GM10248 (cell line): ENCODE data around the gene NUFIP1.
"Not testable (repeated sequence)": the region's sequence is repeated elsewhere in the genome, so short reads cannot be mapped to it uniquely, and the experiment has no call there.

Experiments used
- CTCF ChIA-PET: fragments of 300-600 bp; sonication (Branson Sonifier 250); formaldehyde crosslinking; extraction: SDS; loops from one replicate; lab custom pipeline; 2021; ENCODE audit warnings: antibody characterized with exemption; lab: Yijun Ruan, JAX
- POLR2A ChIA-PET: fragments of 350-650 bp; sonication (Branson Sonifier 250); formaldehyde crosslinking; extraction: SDS; loops from one replicate; lab custom pipeline; 2020; ENCODE audit warnings: antibody characterized with exemption; lab: Yijun Ruan, JAX
- DNase-seq: peaks from one replicate; pipeline ENCODE4 v3.0.0; 2012; ENCODE audit errors: extremely low spot score
- CTCF ChIP-seq: IDR thresholded peaks from 2 replicates; pipeline ENCODE4 v1.5.1; 2012; ENCODE audit warnings: mild to moderate bottlenecking, low read depth; ENCODE audit errors: extremely low read depth, missing control alignments, control extremely low read depth

NUFIP1 gene

DNA sequence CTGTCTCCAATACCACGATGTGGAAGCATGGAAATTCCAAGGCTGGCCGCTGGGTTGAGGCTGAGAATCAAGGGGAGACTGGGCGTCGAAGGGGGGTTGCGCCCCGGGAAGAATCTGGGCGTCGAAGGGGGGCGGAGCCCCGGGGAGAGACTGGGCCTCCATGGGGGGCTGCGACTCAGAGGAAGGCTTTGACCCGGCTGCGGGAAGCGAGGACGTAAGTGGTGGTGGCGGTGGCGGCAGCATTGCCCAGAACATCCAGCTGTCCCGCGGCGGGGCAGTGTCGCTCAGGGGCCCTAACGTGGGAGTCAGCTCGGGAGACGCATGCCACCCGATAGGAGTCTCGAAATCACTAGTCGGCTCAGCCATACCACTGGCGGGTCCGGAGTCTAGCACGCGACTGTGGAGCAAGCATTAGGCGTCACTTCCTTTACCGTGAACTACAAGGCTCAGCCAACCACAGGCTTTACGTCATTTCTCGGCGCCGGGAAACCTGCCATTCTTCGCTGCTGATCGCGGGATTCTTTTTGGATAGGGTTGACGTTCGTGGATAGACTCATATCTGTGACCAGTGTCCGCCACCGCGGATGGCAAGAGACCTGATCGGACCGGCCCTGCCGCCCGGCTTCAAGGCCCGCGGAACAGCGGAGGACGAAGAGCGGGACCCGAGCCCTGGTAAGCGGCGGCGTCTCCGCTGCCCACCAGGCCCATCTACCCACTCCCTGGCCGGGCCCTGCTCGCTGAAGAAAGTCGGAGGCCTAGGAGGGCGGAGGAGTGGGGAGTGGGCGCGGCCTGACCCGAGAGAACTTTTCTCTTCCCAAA lies at the start of gene NUFIP1, which contains the start of gene GPALPP1:
NUFIP1 (minus strand) TSS at position 401 of the 819 bp plus-strand sequence; CDS start at position 366, 35 bp downstream.
GPALPP1 (plus strand) TSS at position 468 of the 819 bp plus-strand sequence; CDS start at position 585, 117 bp downstream.
- DNase-seq = peak; percentile 97
- ChIA-PET POLR2A (no interaction called here), CTCF (interaction anchor here (0.9 to 1.0 kb wide), 2 partner anchors 12 to 23 kb away, joined by 3 read pairs; no protein-coding TSS in a partner anchor)
- no peak for TF ChIP-seq CTCF

DNA sequence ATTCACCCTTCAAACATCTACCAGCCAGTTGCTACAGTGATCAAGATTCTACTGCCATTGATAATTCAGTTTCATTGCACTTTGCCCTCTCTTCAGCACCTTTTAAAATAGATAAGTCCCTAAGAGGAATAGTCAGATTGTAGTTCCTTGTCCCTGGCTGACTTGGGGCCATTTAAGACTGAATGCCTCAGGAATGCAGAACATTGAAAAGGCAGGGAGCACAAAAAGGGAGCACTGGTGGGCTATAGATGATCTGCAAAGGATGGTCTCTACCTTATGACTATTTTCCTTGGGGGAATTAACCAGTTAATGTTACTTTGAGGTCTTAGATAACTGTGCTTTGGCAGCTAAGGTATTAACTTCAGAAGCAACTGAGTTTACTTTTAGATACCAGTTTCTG lies 46.9 kb upstream of the NUFIP1 start:
- POLR2A ChIA-PET = no interaction called here
- no peak for DNase-seq
- CTCF ChIA-PET = interaction anchor here (2.0 to 6.5 kb wide), 4 partner anchors 12 to 272 kb away, joined by 5 to 44 read pairs (median 6); no protein-coding TSS in a partner anchor
- no peak for TF ChIP-seq CTCF

GRCh38 chr13:45034342-45034741 lies 45.1 kb upstream of the NUFIP1 start:
- ChIA-PET POLR2A (no interaction called here), CTCF (interaction anchor here (1.0 to 6.5 kb wide), 4 partner anchors 8 to 275 kb away, joined by 3 to 44 read pairs (median 7); no protein-coding TSS in a partner anchor)
- DNase-seq = no peak
- TF ChIP-seq CTCF = no peak

- CTCF ChIA-PET = no interaction called here
Observed at GRCh38 chr13:45024847-45025246, 35.6 kb upstream of the NUFIP1 start.

DNA sequence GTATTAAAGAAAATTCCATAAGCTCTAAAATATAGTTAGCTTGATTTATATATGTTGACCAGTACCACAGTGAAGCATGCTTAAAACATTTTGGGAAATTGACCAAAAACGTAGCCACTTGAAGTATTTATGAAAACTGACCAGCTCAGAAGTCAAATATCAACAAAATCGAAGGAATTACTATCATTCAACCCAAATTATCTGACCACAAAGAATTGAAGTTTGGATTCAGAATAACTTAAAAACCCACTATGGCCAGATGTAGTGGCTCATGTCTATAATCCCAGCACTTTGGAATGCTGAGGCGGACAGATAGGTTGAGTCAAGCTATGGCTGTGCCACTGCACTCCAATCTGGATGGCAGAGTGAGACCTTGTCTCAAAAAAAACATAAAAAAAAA lies 32.0 kb upstream of the NUFIP1 start:
- no peak for DNase-seq
- POLR2A ChIA-PET = no interaction called here
- CTCF ChIA-PET = interaction anchor here (1.1 to 1.8 kb wide), 2 partner anchors 22 to 537 kb away, joined by 4 to 5 read pairs; no protein-coding TSS in a partner anchor
- no peak for TF ChIP-seq CTCF

More at GRCh38 chr13:45024847-45025246, 35.6 kb upstream of the NUFIP1 start:
- no peak for DNase-seq
- POLR2A ChIA-PET = interaction anchor here (0.6 kb wide), 1 partner anchor 766 kb away, joined by 4 read pairs; no protein-coding TSS in a partner anchor
- TF ChIP-seq CTCF = no peak

DNA sequence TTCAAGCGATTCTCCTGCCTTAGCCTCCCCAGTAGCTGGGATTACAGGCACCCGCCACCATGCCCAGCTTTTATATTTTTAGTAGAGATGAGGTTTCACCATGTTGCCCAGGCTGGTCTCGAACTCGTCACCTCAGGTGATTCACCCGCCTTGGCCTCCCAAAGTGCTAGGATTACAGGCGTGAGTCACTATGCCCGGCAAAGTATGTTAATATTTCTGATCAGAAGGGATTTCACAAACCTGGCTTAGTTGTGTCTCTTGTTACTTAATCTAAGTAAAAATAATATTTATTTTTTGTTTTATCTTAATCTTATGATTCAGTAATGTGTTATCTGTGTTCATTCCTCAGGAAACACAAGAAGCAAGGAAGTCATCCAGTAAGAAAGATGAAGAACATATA lies 30.7 kb upstream of the NUFIP1 start:
- CTCF ChIA-PET, DNase-seq, POLR2A ChIA-PET: not testable (repeated sequence)
